GM12878 (cell line): ENCODE data around the gene FAM8A1. TPM values are rescaled to one million over a fixed set of nuclear protein-coding genes. Genes with fewer than 3 reads are reported as not detected.

Source experiments
- ATAC-seq: fragments of 200-7000 bp; cut with Tn5 transposase; 3 replicates; pipeline ENCODE4 v1.9.1; 2020; ENCODE audit warnings: mild to moderate bottlenecking, moderate library complexity
- BruUV-seq: library from RNA; stranded (reverse); fragments of 400-500 nt; replicated peaks from 2 replicates; lab custom pipeline; 2021; lab: Mats Ljungman, UMichigan
- CTCF ChIA-PET: fragments of 300-600 bp; sonication (Branson Sonifier 250); formaldehyde crosslinking; extraction: SDS; loops from one replicate; lab custom pipeline; 2021; ENCODE audit warnings: inconsistent platforms; lab: Yijun Ruan, JAX
- POLR2A ChIA-PET: fragments of 350-600 bp; formaldehyde crosslinking; extraction: SDS; loops from one replicate; lab custom pipeline; 2021; ENCODE audit warnings: inconsistent platforms; lab: Charles Lee
- RAD21 ChIA-PET: fragments of 300-600 bp; sonication (Branson Sonifier 250); formaldehyde crosslinking; loops from one replicate; lab custom pipeline; 2023; ENCODE audit warnings: antibody characterized with exemption; ENCODE audit not compliant: unreplicated experiment; lab: Charles Lee
- SMC1A ChIA-PET: fragments of 300-600 bp; sonication (Branson Sonifier 250); formaldehyde crosslinking; loops from one replicate; lab custom pipeline; 2023; ENCODE audit not compliant: unreplicated experiment, uncharacterized antibody; lab: Charles Lee
- DNase-seq: peaks from one replicate; pipeline ENCODE4 v3.0.0-alpha.2; 2011; ENCODE audit warnings: low read depth, low spot score
- FAIRE-seq: peaks from 3 replicates; lab custom pipeline; 2011; peaks lifted over from hg19 to GRCh38; lab: Jason Lieb, UNC
- H2AFZ ChIP-seq: 2 replicates; pipeline ENCODE4 v1.6.0; 2011; ENCODE audit warnings: low read depth, low read length, control low read depth; ENCODE audit not compliant: control insufficient read depth
- H3K27ac ChIP-seq: 2 replicates; pipeline ENCODE4 v1.5.1; 2011; ENCODE audit warnings: control low read depth; ENCODE audit not compliant: control insufficient read depth, insufficient read depth
- H3K27me3 ChIP-seq, 2 experiments: replicated peaks in 1 of 2; 2 replicates each; pipeline versions ENCODE4 v1.6.0 to v1.6.1; 2011; ENCODE audit warnings: low read length in 1 of 2; ENCODE audit not compliant: control insufficient read depth in 2 of 2, insufficient read depth in 2 of 2
- H3K36me3 ChIP-seq, 2 experiments: 2 replicates each; pipeline ENCODE4 v1.5.1; 2011; ENCODE audit warnings: low read length in 1 of 2; ENCODE audit not compliant: control insufficient read depth in 2 of 2, insufficient read depth in 2 of 2
- H3K4me1 ChIP-seq: 2 replicates; pipeline ENCODE4 v1.6.1; 2011; ENCODE audit warnings: mild to moderate bottlenecking, low read length, moderate library complexity, mixed read lengths; ENCODE audit not compliant: control insufficient read depth, insufficient read depth
- H3K4me2 ChIP-seq: 2 replicates; pipeline ENCODE4 v1.6.0; 2011; ENCODE audit warnings: control low read depth; ENCODE audit not compliant: control insufficient read depth, insufficient read depth
- H3K4me3 ChIP-seq: fragments of 200-600 bp; sonication (generic); 2 replicates; pipeline ENCODE4 v1.5.1; 2016
- H3K79me2 ChIP-seq: 2 replicates; pipeline ENCODE4 v1.6.0; 2011; ENCODE audit warnings: low read length; ENCODE audit not compliant: control insufficient read depth, insufficient read depth
- H3K9ac ChIP-seq: 2 replicates; pipeline ENCODE4 v1.8.0; 2011; ENCODE audit warnings: low read length, control low read depth, mixed read lengths; ENCODE audit not compliant: control insufficient read depth, insufficient read depth
- H3K9me3 ChIP-seq: replicated peaks from 3 replicates; pipeline ENCODE4 v1.5.1; 2011; ENCODE audit warnings: mild to moderate bottlenecking, low read length; ENCODE audit not compliant: control insufficient read depth, insufficient read depth
- H4K20me1 ChIP-seq: 2 replicates; pipeline ENCODE4 v1.6.0; 2011; ENCODE audit not compliant: control insufficient read depth, insufficient read depth
- EZH2 ChIP-seq: IDR thresholded peaks from 2 replicates; pipeline ENCODE4 v1.6.1; 2012; ENCODE audit warnings: low read depth, mild to moderate bottlenecking, control low read depth, inconsistent platforms, low read length, borderline replicate concordance; ENCODE audit not compliant: control insufficient read depth
- HCFC1 ChIP-seq: fragments of 150-350 bp; IDR thresholded peaks from 2 replicates; pipeline ENCODE4 v1.6.1; 2014; ENCODE audit warnings: low read length
- MXI1 ChIP-seq: fragments of 150-350 bp; IDR thresholded peaks from 2 replicates; pipeline ENCODE4 v1.6.1; 2011; ENCODE audit warnings: low read depth, mild to moderate bottlenecking, inconsistent platforms, low read length, improper control_type of control experiment
- NR2C2 ChIP-seq: IDR thresholded peaks from 2 replicates; pipeline ENCODE4 v1.6.1; 2011; ENCODE audit warnings: borderline replicate concordance, low read depth; ENCODE audit not compliant: control insufficient read depth, insufficient read length
- RB1 ChIP-seq: fragments of 450-650 bp; formaldehyde crosslinking; IDR thresholded peaks from 2 replicates; pipeline ENCODE4 v1.6.1; 2017; ENCODE audit warnings: mild to moderate bottlenecking, borderline replicate concordance
- RBBP5 ChIP-seq: fragments of 200-600 bp; sonication (generic); conservative IDR thresholded peaks from 2 replicates; pipeline ENCODE4 v1.6.1; 2016
- SREBF2 ChIP-seq: IDR thresholded peaks from 2 replicates; pipeline ENCODE4 v1.6.1; 2012; ENCODE audit warnings: mild to moderate bottlenecking, low read length
- SUZ12 ChIP-seq: fragments of 200-600 bp; sonication (generic); IDR thresholded peaks from one replicate; pipeline ENCODE4 v1.6.1; 2018; ENCODE audit warnings: antibody characterized with exemption, mild to moderate bottlenecking; ENCODE audit not compliant: unreplicated experiment
- WGBS: methylation state at CpG from one replicate; pipeline ENCODE4 v1.1.6; 2016; ENCODE audit warnings: low lambda C conversion rate; ENCODE audit not compliant: insufficient replicate concordance, insufficient coverage; ENCODE audit errors: missing lambda C conversion rate; 5-methylcytosine and 5-hydroxymethylcytosine counted together
- in situ Hi-C: fragments of 300-500 bp; cut with MboI; formaldehyde crosslinking; loops from 9 replicates; pipeline ENCODE4 v1.14.3; 2018; ENCODE audit warnings: mixed read lengths
- intact Hi-C: fragments of 100-400 bp; cut with micrococcal nuclease; formaldehyde crosslinking; loops from one replicate; pipeline ENCODE4 v1.14.2; 2022; ENCODE audit not compliant: unreplicated experiment
- polyA plus RNA-seq, 11 experiments: library from polyadenylated mRNA; depleted of rRNA in 4 of 11; unstranded in 6 of 11; stranded (reverse) in 5 of 11; fragments of >200 nt; fragmentation: Nextera tagmentation in 4 of 11; fragmentation: Illumina TruSeq in 1 of 11; extraction: Ambion mirVana in 4 of 11; extraction: Trizol in 1 of 11; gene quantifications; 1 replicate in 1 of 11; 2 replicates in 10 of 11; pipeline versions ENCODE4 v1.2.1 to v1.2.3, GENCODE V29; 2011 to 2016; ENCODE audit warnings: inconsistent platforms in 2 of 11, missing spikeins in 2 of 11, low read depth in 1 of 11
- total RNA-seq, 4 experiments: library from RNA; depleted of rRNA in 3 of 4; stranded (reverse); fragments of >200 nt in 3 of 4; fragmentation: Illumina TruSeq in 1 of 4; extraction: Trizol in 1 of 4; gene quantifications; 2 replicates each; pipeline versions ENCODE4 v1.2.1 to v1.2.3, GENCODE V29; 2013 to 2021
- TF ChIP-seq, protein P1 (sequence below): IDR thresholded peaks from 2 replicates; pipeline ENCODE4 v1.6.1; 2012; ENCODE audit warnings: low read length, inconsistent platforms
- TF ChIP-seq, protein P2 (sequence below): fragments of 450-650 bp; IDR thresholded peaks from 2 replicates; pipeline ENCODE4 v1.6.1; 2017; ENCODE audit warnings: low read depth, mild to moderate bottlenecking, moderate library complexity
- TF ChIP-seq, protein P3 (sequence below): fragments of 450-650 bp; IDR thresholded peaks from 2 replicates; pipeline ENCODE4 v1.6.1; 2017; ENCODE audit warnings: mild to moderate bottlenecking, moderate library complexity

The FAM8A1 gene
- total and polyA plus RNA-seq, 10 of the 15 experiments (the other 5 are each of a cell fraction or from before 2014, with no cell fraction given): 1.4 to 7.4 (median 3.6) TPM

DNA sequence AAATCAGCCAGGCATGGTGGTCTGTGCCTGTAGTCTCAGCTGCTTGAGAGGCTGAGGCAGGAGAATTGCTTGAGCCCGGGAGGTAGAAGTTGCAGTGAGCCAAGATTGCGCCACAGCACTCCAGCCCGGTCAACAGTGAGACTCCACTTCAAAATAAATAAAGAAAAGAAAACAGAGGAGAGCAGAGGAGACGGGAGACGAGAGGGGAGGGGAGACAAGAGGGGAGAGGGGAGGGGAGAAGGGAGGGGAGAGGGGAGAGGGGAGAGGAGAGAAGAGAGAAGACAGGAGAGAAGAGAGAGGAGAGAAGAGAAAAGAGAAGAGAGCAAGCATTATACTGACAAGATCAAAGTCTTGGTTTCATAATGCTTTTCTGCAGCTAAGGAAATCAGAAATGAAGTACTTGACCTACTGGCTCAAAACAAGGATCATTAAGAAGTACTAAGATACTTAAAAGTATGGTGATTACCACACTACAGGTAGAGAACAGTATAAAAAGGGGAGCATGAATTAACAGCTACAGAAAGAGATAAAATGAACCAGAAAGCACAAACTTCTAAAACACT lies 30.5 kb downstream of the FAM8A1 start:
- in situ Hi-C loops (no loop called here), intact Hi-C loops (no loop called here)
- POLR2A ChIA-PET: no interaction called here
- H4K20me1 ChIP-seq: peaks cover 2% of the 10 kb centered on the region; the same call in 1 of the 2 replicates
- 84% methylated on average over 3 of the region's 5 CpGs for WGBS
- H3K4me2 ChIP-seq: no peak overlapping the region
- CTCF ChIA-PET: interaction anchor here (0.8 to 1.8 kb wide), 3 partner anchors 8 to 47 kb away, joined by 4 to 5 read pairs (median 4); no protein-coding TSS in a partner anchor
- H3K36me3 ChIP-seq: peaks cover 9 to 30% of the 10 kb centered on the region in 2 experiments
- BruUV-seq: no TSS peak
- ATAC-seq (no peak), DNase-seq (no peak), FAIRE-seq (no peak)
- H3K4me3 ChIP-seq: no peak overlapping the region
- H3K4me1 ChIP-seq: peaks cover 12% of the 10 kb centered on the region; the same call in 1 of the 2 replicates
- H3K9ac ChIP-seq: no peak overlapping the region
- RAD21 ChIA-PET: no interaction called here
- no peaks in the 10 kb centered on the region for H3K27me3 ChIP-seq
- H3K9me3 ChIP-seq: no peaks in the 10 kb centered on the region
- peaks cover 6% of the 10 kb centered on the region for H3K79me2 ChIP-seq
- TF ChIP-seq RB1: no peak
- no peak for TF ChIP-seq HCFC1
- no peak for TF ChIP-seq MXI1
- no peak for TF ChIP-seq NR2C2
- TF ChIP-seq, protein P1, sequence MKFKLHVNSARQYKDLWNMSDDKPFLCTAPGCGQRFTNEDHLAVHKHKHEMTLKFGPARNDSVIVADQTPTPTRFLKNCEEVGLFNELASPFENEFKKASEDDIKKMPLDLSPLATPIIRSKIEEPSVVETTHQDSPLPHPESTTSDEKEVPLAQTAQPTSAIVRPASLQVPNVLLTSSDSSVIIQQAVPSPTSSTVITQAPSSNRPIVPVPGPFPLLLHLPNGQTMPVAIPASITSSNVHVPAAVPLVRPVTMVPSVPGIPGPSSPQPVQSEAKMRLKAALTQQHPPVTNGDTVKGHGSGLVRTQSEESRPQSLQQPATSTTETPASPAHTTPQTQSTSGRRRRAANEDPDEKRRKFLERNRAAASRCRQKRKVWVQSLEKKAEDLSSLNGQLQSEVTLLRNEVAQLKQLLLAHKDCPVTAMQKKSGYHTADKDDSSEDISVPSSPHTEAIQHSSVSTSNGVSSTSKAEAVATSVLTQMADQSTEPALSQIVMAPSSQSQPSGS: no peak
- TF ChIP-seq, protein P2, sequence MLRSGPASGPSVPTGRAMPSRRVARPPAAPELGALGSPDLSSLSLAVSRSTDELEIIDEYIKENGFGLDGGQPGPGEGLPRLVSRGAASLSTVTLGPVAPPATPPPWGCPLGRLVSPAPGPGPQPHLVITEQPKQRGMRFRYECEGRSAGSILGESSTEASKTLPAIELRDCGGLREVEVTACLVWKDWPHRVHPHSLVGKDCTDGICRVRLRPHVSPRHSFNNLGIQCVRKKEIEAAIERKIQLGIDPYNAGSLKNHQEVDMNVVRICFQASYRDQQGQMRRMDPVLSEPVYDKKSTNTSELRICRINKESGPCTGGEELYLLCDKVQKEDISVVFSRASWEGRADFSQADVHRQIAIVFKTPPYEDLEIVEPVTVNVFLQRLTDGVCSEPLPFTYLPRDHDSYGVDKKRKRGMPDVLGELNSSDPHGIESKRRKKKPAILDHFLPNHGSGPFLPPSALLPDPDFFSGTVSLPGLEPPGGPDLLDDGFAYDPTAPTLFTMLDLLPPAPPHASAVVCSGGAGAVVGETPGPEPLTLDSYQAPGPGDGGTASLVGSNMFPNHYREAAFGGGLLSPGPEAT: no peak
- TF ChIP-seq SREBF2: no peak
- TF ChIP-seq, protein P3, sequence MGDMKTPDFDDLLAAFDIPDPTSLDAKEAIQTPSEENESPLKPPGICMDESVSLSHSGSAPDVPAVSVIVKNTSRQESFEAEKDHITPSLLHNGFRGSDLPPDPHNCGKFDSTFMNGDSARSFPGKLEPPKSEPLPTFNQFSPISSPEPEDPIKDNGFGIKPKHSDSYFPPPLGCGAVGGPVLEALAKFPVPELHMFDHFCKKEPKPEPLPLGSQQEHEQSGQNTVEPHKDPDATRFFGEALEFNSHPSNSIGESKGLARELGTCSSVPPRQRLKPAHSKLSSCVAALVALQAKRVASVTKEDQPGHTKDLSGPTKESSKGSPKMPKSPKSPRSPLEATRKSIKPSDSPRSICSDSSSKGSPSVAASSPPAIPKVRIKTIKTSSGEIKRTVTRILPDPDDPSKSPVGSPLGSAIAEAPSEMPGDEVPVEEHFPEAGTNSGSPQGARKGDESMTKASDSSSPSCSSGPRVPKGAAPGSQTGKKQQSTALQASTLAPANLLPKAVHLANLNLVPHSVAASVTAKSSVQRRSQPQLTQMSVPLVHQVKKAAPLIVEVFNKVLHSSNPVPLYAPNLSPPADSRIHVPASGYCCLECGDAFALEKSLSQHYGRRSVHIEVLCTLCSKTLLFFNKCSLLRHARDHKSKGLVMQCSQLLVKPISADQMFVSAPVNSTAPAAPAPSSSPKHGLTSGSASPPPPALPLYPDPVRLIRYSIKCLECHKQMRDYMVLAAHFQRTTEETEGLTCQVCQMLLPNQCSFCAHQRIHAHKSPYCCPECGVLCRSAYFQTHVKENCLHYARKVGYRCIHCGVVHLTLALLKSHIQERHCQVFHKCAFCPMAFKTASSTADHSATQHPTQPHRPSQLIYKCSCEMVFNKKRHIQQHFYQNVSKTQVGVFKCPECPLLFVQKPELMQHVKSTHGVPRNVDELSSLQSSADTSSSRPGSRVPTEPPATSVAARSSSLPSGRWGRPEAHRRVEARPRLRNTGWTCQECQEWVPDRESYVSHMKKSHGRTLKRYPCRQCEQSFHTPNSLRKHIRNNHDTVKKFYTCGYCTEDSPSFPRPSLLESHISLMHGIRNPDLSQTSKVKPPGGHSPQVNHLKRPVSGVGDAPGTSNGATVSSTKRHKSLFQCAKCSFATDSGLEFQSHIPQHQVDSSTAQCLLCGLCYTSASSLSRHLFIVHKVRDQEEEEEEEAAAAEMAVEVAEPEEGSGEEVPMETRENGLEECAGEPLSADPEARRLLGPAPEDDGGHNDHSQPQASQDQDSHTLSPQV: no peak
- no peak for TF ChIP-seq EZH2
- TF ChIP-seq RBBP5: no peak
- TF ChIP-seq SUZ12: no peak
- SMC1A ChIA-PET: interaction anchor here (1.0 to 1.4 kb wide), 3 partner anchors 15 to 26 kb away, joined by 3 to 4 read pairs (median 4); no protein-coding TSS in a partner anchor
- H3K27ac ChIP-seq: no peak overlapping the region
- no peak overlapping the region for H2AFZ ChIP-seq
